H1 (cell line): Measurements from ENCODE around the gene CDC5L. TPM values are rescaled to one million over a fixed set of nuclear protein-coding genes. Genes with fewer than 3 reads are reported as not detected.

Experiments used
- CTCF ChIA-PET: fragments of 300-600 bp; sonication (Branson Sonifier 250); formaldehyde crosslinking; loops from one replicate; lab custom pipeline; 2021; ENCODE audit not compliant: partially characterized antibody; lab: Charles Lee
- POLR2A ChIA-PET: fragments of 300-600 bp; sonication (Branson Sonifier 250); formaldehyde crosslinking; loops from one replicate; lab custom pipeline; 2021; ENCODE audit warnings: inconsistent platforms; ENCODE audit not compliant: partially characterized antibody; lab: Charles Lee
- DNase-seq, 2 experiments: peaks; one replicate each; pipeline versions ENCODE4 v3.0.0 to v3.0.0-alpha.2; 2010 to 2022; ENCODE audit warnings: low spot score in 2 of 2, low read depth in 1 of 2, mixed read lengths in 1 of 2
- FAIRE-seq: peaks from 2 replicates; lab custom pipeline; 2011; peaks lifted over from hg19 to GRCh38; lab: Jason Lieb, UNC
- H2AFZ ChIP-seq: 2 replicates; pipeline ENCODE4 v1.8.1; 2012; ENCODE audit warnings: low read length, inconsistent platforms
- H2AK5ac ChIP-seq: 2 replicates; pipeline ENCODE4 v1.6.1; 2013; ENCODE audit warnings: low read depth, low read length
- H2BK120ac ChIP-seq: replicated peaks from 2 replicates; pipeline ENCODE3; 2013; ENCODE audit warnings: low read depth, low read length, inconsistent platforms
- H2BK12ac ChIP-seq: 2 replicates; pipeline ENCODE4 v1.6.1; 2013; ENCODE audit warnings: low read depth, low read length
- H2BK15ac ChIP-seq: 2 replicates; pipeline ENCODE4 v1.6.1; 2013; ENCODE audit warnings: low read length
- H2BK20ac ChIP-seq: 2 replicates; pipeline ENCODE4 v1.6.1; 2013; ENCODE audit warnings: low read length
- H2BK5ac ChIP-seq: 2 replicates; pipeline ENCODE4 v1.6.1; 2013; ENCODE audit warnings: low read depth, low read length
- H3K14ac ChIP-seq: 2 replicates; pipeline ENCODE4 v1.6.1; 2013; ENCODE audit warnings: inconsistent platforms; ENCODE audit not compliant: insufficient read length
- H3K18ac ChIP-seq: 2 replicates; pipeline ENCODE4 v1.6.1; 2013; ENCODE audit warnings: low read length; ENCODE audit errors: extremely low read depth
- H3K23ac ChIP-seq: 2 replicates; pipeline ENCODE4 v1.6.1; 2013; ENCODE audit warnings: inconsistent platforms; ENCODE audit not compliant: insufficient read length
- H3K23me2 ChIP-seq: 2 replicates; pipeline ENCODE4 v1.6.1; 2013; ENCODE audit warnings: low read depth, low read length
- H3K27ac ChIP-seq: 2 replicates; pipeline ENCODE4 v1.6.1; 2011; ENCODE audit warnings: low read depth, low read length, inconsistent platforms
- H3K27me3 ChIP-seq, 4 experiments: replicated peaks in 1 of 4; 1 replicate in 1 of 4; 2 replicates in 3 of 4; pipeline versions ENCODE4 v1.6.1 to v1.8.1; 2011 to 2013; ENCODE audit warnings: low read length in 3 of 4, mild to moderate bottlenecking in 3 of 4, inconsistent platforms in 2 of 4, mixed read lengths in 2 of 4, moderate library complexity in 1 of 4; ENCODE audit not compliant: control insufficient read depth in 3 of 4, insufficient read depth in 3 of 4; ENCODE audit errors: extremely low read depth in 1 of 4
- H3K36me3 ChIP-seq, 4 experiments: 2 replicates each; pipeline versions ENCODE4 v1.6.1 to v1.8.1; 2011 to 2013; ENCODE audit warnings: mild to moderate bottlenecking in 4 of 4, low read length in 3 of 4, moderate library complexity in 2 of 4, control low read depth in 1 of 4, inconsistent platforms in 1 of 4; ENCODE audit not compliant: insufficient read depth in 4 of 4, control insufficient read depth in 2 of 4
- H3K4ac ChIP-seq: replicated peaks from 2 replicates; pipeline ENCODE3; 2013; ENCODE audit warnings: low read length, low read depth, mixed read lengths, inconsistent platforms; ENCODE audit not compliant: insufficient read length
- H3K4me1 ChIP-seq, 4 experiments: replicated peaks in 1 of 4; 1 replicate in 1 of 4; 2 replicates in 3 of 4; pipeline versions ENCODE4 v1.6.1 to v1.8.1; 2011 to 2013; ENCODE audit warnings: low read length in 3 of 4, inconsistent platforms in 2 of 4, mixed read lengths in 1 of 4; ENCODE audit not compliant: insufficient read depth in 4 of 4, control insufficient read depth in 3 of 4
- H3K4me2 ChIP-seq, 2 experiments: 2 replicates each; pipeline versions ENCODE4 v1.6.1 to v1.8.1; 2011 to 2013; ENCODE audit warnings: low read depth in 2 of 2, low read length in 2 of 2, control low read depth in 1 of 2, inconsistent platforms in 1 of 2, mild to moderate bottlenecking in 1 of 2; ENCODE audit not compliant: insufficient read depth in 1 of 2
- H3K4me3 ChIP-seq, 4 experiments: fragments of 200-600, 300-600 bp in 1 of 4; sonication (generic), shearing (Covaris generic), sonication (Bioruptor Twin) in 1 of 4; 2 replicates each; pipeline versions ENCODE4 v1.5.1 to v1.8.1; 2011 to 2016; ENCODE audit warnings: low read length in 4 of 4, low read depth in 3 of 4, control low read depth in 2 of 4, inconsistent platforms in 2 of 4, mild to moderate bottlenecking in 2 of 4, mixed read lengths in 1 of 4, moderate library complexity in 1 of 4; ENCODE audit not compliant: insufficient read depth in 2 of 4; ENCODE audit errors: extremely low read depth in 1 of 4
- H3K56ac ChIP-seq: replicated peaks from 2 replicates; pipeline ENCODE3; 2013; ENCODE audit warnings: low read depth, mild to moderate bottlenecking, mixed read lengths, low read length, inconsistent platforms; ENCODE audit not compliant: insufficient read length
- H3K79me1 ChIP-seq: 2 replicates; pipeline ENCODE4 v1.6.1; 2013; ENCODE audit warnings: low read depth, low read length, control low read depth
- H3K79me2 ChIP-seq, 2 experiments: 2 replicates each; pipeline versions ENCODE4 v1.6.1 to v1.8.1; 2012 to 2013; ENCODE audit warnings: low read length in 2 of 2, mild to moderate bottlenecking in 2 of 2, inconsistent platforms in 1 of 2; ENCODE audit not compliant: insufficient read depth in 2 of 2, control insufficient read depth in 1 of 2
- H3K9ac ChIP-seq, 4 experiments: replicated peaks in 1 of 4; 1 replicate in 1 of 4; 2 replicates in 3 of 4; pipeline versions ENCODE4 v1.6.1 to v1.8.1; 2011 to 2013; ENCODE audit warnings: low read depth in 3 of 4, low read length in 3 of 4, control low read depth in 2 of 4, mild to moderate bottlenecking in 2 of 4, moderate library complexity in 2 of 4, inconsistent platforms in 1 of 4; ENCODE audit errors: extremely low read depth in 1 of 4
- H3K9me3 ChIP-seq, 2 experiments: 2 replicates each; pipeline versions ENCODE4 v1.6.1 to v1.8.1; 2012 to 2013; ENCODE audit warnings: mild to moderate bottlenecking in 2 of 2, moderate library complexity in 2 of 2, control low read depth in 1 of 2, inconsistent platforms in 1 of 2, low read depth in 1 of 2, low read length in 1 of 2, mixed read lengths in 1 of 2; ENCODE audit not compliant: insufficient read depth in 2 of 2
- H4K20me1 ChIP-seq, 2 experiments: replicated peaks in 1 of 2; 2 replicates each; pipeline versions ENCODE3 to v1.8.1; 2011 to 2013; ENCODE audit warnings: inconsistent platforms in 2 of 2, low read length in 2 of 2, mild to moderate bottlenecking in 1 of 2; ENCODE audit not compliant: insufficient read depth in 2 of 2, control insufficient read depth in 1 of 2
- H4K5ac ChIP-seq: 2 replicates; pipeline ENCODE4 v1.6.1; 2013; ENCODE audit warnings: low read length, low read depth, mixed read lengths, inconsistent platforms; ENCODE audit not compliant: insufficient read length
- H4K8ac ChIP-seq: 2 replicates; pipeline ENCODE4 v1.8.0; 2013; ENCODE audit warnings: mild to moderate bottlenecking, moderate library complexity, low read length, inconsistent platforms; ENCODE audit not compliant: insufficient read depth; ENCODE audit errors: extremely low read depth
- H4K91ac ChIP-seq: replicated peaks from 2 replicates; pipeline ENCODE3; 2013; ENCODE audit warnings: low read length, mixed read lengths, inconsistent platforms; ENCODE audit not compliant: insufficient read length
- KDM1A ChIP-seq: fragments of 200-600, 300-600 bp; sonication (generic); IDR thresholded peaks from 2 replicates; pipeline ENCODE4 v1.7.1; 2016; ENCODE audit warnings: mild to moderate bottlenecking, low read length, borderline replicate concordance
- NRF1 ChIP-seq: IDR thresholded peaks from 2 replicates; pipeline ENCODE4 v1.6.1; 2011; ENCODE audit warnings: mild to moderate bottlenecking, low read depth, low read length, improper control_type of control experiment
- RXRA ChIP-seq: IDR thresholded peaks from 2 replicates; pipeline ENCODE4 v1.6.1; 2011; ENCODE audit warnings: low read depth, mild to moderate bottlenecking, low read length, moderate library complexity; ENCODE audit not compliant: insufficient read depth
- SAP30 ChIP-seq: fragments of 300-600 bp; sonication (generic); IDR thresholded peaks from 2 replicates; pipeline ENCODE4 v1.7.1; 2012; ENCODE audit warnings: low read length, moderate library complexity, mild to moderate bottlenecking, inconsistent platforms; ENCODE audit not compliant: insufficient read depth, insufficient replicate concordance
- USF2 ChIP-seq: IDR thresholded peaks from 2 replicates; pipeline ENCODE4 v1.6.1; 2011; ENCODE audit warnings: low read length, improper control_type of control experiment
- WGBS, 2 experiments: shearing (Covaris generic) in 1 of 2; methylation state at CpG; one replicate each; pipeline versions ENCODE4 v1.1.6 to v1.1.7; 2013 to 2015; ENCODE audit warnings: low lambda C conversion rate in 2 of 2, mixed read lengths in 2 of 2, inconsistent platforms in 1 of 2, low coverage in 1 of 2, missing lambda C conversion rate in 1 of 2; ENCODE audit not compliant: insufficient replicate concordance in 2 of 2, insufficient coverage in 1 of 2, insufficient read length in 1 of 2; ENCODE audit errors: extremely low coverage in 1 of 2, missing lambda C conversion rate in 1 of 2; 5-methylcytosine and 5-hydroxymethylcytosine counted together
- polyA plus RNA-seq, 7 experiments: library from polyadenylated mRNA; depleted of rRNA in 3 of 7; stranded (reverse) in 5 of 7; unstranded in 2 of 7; fragments of >200 nt in 5 of 7; fragments of 200-250 nt in 2 of 7; gene quantifications; 1 replicate in 5 of 7; 2 replicates in 1 of 7; 4 replicates in 1 of 7; pipeline versions ENCODE4 v1.2.1 to v1.2.3, GENCODE V29; 2011 to 2013; ENCODE audit warnings: missing spikeins in 2 of 7, mixed read lengths in 2 of 7
- total RNA-seq: library from RNA; stranded (reverse); fragmentation: NEBNext Ultra II Directional; extraction: Animal tissue kit (Norgen Biotek cat#: 25700); gene quantifications from 2 replicates; pipeline ENCODE4 v1.2.1, GENCODE V29; 2021

CDC5L gene
- total and polyA plus RNA-seq, 2 of the 8 experiments (the other 6 are each of a cell fraction or from before 2014, with no cell fraction given), result 8.4 to 32.8 TPM

GRCh38 chr6:44466955-44467354 is 79.4 kb downstream of the CDC5L start:
- Histone ChIP-seq H3K4me1 (peaks cover 0 to 5% (median 2%) of the 10 kb centered on the region in 4 experiments; a peak in 4 of 7 replicates), H3K4ac (no peak overlapping the region), H3K27me3 (no peaks in the 10 kb centered on the region; a peak in 1 of 7 replicates), H3K4me2 (no peak overlapping the region), H3K23ac (no peak overlapping the region), H3K27ac (no peak overlapping the region), H3K36me3 (no peaks in the 10 kb centered on the region), H4K5ac (no peak overlapping the region), H2BK20ac (no peak overlapping the region), H3K79me2 (no peaks in the 10 kb centered on the region), H3K56ac (no peak overlapping the region), H2AFZ (no peak overlapping the region), H2BK120ac (no peak overlapping the region), H2BK12ac (no peak overlapping the region), H2AK5ac (no peak overlapping the region), H3K23me2 (no peaks in the 10 kb centered on the region), H4K20me1 (no peaks in the 10 kb centered on the region), H2BK5ac (no peak overlapping the region), H3K18ac (no peak overlapping the region), H3K79me1 (no peaks in the 10 kb centered on the region), H4K8ac (no peak overlapping the region), H3K4me3 (no peak overlapping the region), H3K14ac (no peak overlapping the region), H2BK15ac (no peak overlapping the region), H3K9me3 (no peaks in the 10 kb centered on the region), H3K9ac (no peak overlapping the region), H4K91ac (no peak overlapping the region)
- CTCF ChIA-PET, result interaction anchor here (1.5 to 12.1 kb wide), 2 partner anchors 9 to 164 kb away, joined by 4 to 135 read pairs; no protein-coding TSS in a partner anchor
- 95% methylated on average over 3 of the region's 3 CpGs; no CpG with 5 or more reads in 1 of the 2 experiments for WGBS, 2 experiments
- FAIRE-seq (no peak), DNase-seq (peak in 1 of 2 experiments; percentile 13)
- POLR2A ChIA-PET, result no interaction called here
- TF ChIP-seq SAP30, result no peak
- no peak for TF ChIP-seq USF2
- no peak for TF ChIP-seq NRF1
- no peak for TF ChIP-seq KDM1A
- no peak for TF ChIP-seq RXRA
